ENCODE data around the gene GCG.

The GCG gene

DNA sequence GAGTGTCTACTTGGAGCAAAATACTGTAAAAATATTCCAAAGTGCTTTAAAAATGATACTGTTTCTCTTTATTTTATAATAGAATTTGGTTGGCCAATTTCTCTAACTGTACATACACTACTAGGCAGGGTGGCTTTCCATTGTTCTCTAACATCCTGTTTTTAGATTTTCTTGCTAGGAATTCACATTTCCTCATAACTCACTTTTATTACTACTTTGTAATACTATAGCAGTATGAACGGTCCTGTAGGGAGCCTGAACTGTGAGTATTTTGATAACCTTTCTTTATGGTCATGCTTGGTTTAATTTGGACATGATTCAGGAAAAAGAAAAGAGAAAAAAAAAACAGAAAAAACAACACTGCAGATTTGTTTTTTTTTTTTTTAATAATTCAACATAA lies 37.8 kb downstream of the GCG start:
- no peak for DNase-seq
- TF ChIP-seq, protein P1, sequence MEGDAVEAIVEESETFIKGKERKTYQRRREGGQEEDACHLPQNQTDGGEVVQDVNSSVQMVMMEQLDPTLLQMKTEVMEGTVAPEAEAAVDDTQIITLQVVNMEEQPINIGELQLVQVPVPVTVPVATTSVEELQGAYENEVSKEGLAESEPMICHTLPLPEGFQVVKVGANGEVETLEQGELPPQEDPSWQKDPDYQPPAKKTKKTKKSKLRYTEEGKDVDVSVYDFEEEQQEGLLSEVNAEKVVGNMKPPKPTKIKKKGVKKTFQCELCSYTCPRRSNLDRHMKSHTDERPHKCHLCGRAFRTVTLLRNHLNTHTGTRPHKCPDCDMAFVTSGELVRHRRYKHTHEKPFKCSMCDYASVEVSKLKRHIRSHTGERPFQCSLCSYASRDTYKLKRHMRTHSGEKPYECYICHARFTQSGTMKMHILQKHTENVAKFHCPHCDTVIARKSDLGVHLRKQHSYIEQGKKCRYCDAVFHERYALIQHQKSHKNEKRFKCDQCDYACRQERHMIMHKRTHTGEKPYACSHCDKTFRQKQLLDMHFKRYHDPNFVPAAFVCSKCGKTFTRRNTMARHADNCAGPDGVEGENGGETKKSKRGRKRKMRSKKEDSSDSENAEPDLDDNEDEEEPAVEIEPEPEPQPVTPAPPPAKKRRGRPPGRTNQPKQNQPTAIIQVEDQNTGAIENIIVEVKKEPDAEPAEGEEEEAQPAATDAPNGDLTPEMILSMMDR (IDR thresholded peaks at IDR 0.05; ENCODE audit: low read depth, low read length), result no peak
- no peaks in the 10 kb centered on the region for H3K36me3 ChIP-seq
- H3K27me3 ChIP-seq, result no peaks in the 10 kb centered on the region
- H3K4me1 ChIP-seq, result no peaks in the 10 kb centered on the region
- no peak overlapping the region for H3K4me3 ChIP-seq (ENCODE audit: low read depth, low read length)
- no peaks in the 10 kb centered on the region for H3K9me3 ChIP-seq

DNA sequence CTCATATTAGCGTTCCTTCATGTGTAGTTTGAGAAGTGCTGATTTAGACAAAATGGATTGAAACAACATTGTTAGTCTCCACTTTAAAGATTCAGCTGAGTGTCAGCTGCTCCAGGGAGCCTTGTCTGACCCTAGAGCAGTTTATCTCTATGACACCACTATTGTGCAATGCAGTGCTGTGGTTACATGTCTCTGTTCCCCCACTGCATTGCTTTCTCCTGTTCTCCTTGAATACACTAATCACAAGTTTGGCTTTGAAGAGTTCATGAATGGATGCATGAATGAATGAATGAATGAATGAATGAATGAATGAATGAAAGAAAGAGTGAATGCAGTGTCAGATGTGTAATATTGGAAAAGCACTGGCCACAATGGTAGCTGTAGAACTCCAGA lies 38.3 kb downstream of the GCG start:
- no peak for DNase-seq
- Histone ChIP-seq H3K27me3 (no peaks in the 10 kb centered on the region), H3K9me3 (no peaks in the 10 kb centered on the region), H3K4me3 (ENCODE audit: low read depth, low read length) (no peak overlapping the region), H3K4me1 (no peaks in the 10 kb centered on the region), H3K36me3 (no peaks in the 10 kb centered on the region)
- TF ChIP-seq, protein P1 (IDR thresholded peaks at IDR 0.05; ENCODE audit: low read depth, low read length), result no peak

DNA sequence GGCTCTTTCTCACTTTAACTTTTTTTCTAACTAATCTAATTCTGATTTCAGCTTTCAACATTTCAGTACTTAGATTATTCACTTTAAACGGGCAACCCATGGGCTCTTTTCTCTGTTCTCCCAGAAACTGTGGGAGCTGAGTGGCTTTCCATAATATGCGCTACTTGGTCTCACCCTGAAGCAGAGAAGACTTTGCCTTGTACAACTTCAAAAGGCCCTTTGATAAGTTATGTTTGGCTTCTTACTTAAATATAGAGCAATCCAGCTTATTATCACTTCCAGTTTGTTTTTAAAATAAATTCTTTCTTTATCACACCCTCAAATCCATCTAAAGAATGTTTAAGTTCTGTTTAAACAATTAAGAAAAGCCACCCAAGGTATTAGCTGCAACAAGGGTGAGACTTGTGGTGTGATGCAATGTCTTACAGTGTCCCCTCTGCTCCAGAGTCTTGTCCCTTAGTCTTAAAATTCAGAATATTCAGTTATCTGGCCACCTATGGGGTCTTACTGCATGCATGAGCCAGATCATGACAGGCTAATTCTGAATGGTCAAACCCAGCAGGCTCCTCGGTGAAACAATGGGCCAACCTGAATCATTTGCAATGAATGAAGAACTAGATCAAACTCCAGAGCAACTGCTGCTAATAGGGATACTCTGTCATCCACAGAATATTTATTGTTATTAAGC lies 38.8 kb downstream of the GCG start:
- TF ChIP-seq, protein P1 (IDR thresholded peaks at IDR 0.05; ENCODE audit: low read depth, low read length), result no peak
- H3K4me3 ChIP-seq (ENCODE audit: low read depth, low read length), result no peak overlapping the region
- no peaks in the 10 kb centered on the region for H3K4me1 ChIP-seq
- no peak for DNase-seq
- H3K9me3 ChIP-seq, result no peaks in the 10 kb centered on the region
- H3K27me3 ChIP-seq, result no peaks in the 10 kb centered on the region
- H3K36me3 ChIP-seq, result no peaks in the 10 kb centered on the region

GRCh38 chr2:162111958-162112850 lies 39.8 kb downstream of the GCG start:
- TF ChIP-seq, protein P1 (IDR thresholded peaks at IDR 0.05; ENCODE audit: low read depth, low read length), result no peak
- no peaks in the 10 kb centered on the region for H3K27me3 ChIP-seq
- no peak for DNase-seq
- H3K4me1 ChIP-seq, result no peaks in the 10 kb centered on the region
- no peaks in the 10 kb centered on the region for H3K9me3 ChIP-seq
- no peaks in the 10 kb centered on the region for H3K36me3 ChIP-seq
- no peak overlapping the region for H3K4me3 ChIP-seq (ENCODE audit: low read depth, low read length)

DNA sequence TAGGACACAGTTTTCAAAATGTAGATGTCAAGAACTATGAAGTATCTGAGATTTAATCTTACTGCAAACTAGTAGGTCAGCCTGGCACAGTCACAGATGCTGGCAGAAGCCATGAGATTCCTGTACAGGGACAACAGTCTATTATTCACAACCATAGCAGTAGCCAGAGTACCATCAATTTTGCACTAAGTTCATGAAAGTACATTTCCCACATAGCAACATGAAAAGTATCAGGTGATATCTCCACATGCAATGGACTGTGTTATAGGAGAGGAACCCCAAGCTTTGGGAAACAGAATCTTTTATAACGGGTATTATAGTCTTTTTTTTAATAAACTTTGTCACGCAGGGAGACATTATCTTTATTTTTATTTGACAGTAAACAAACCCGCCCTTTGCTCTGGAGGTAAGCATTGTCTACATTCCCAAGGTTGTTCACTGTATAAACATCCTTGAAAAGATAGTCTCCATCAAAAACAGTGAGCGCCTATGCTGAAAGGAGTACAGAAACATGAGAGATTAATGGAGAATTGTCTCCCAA lies 44.6 kb downstream of the GCG start:
- no peaks in the 10 kb centered on the region for H3K4me1 ChIP-seq
- no peaks in the 10 kb centered on the region for H3K9me3 ChIP-seq
- no peaks in the 10 kb centered on the region for H3K36me3 ChIP-seq
- DNase-seq, result no peak
- H3K4me3 ChIP-seq (ENCODE audit: low read depth, low read length), result no peak overlapping the region
- no peaks in the 10 kb centered on the region for H3K27me3 ChIP-seq
- TF ChIP-seq, protein P1 (IDR thresholded peaks at IDR 0.05; ENCODE audit: low read depth, low read length), result no peak
